HFF-Myc (cell line): Measurements from ENCODE around the gene CDC42SE2.

Source experiments
- DNase-seq: peaks from one replicate; pipeline ENCODE4 v3.0.0-alpha.2; 2011; ENCODE audit warnings: low read depth; ENCODE audit errors: extremely low read depth
- H3K4me3 ChIP-seq: replicated peaks from 2 replicates; pipeline ENCODE4 v1.5.1; 2011; ENCODE audit warnings: low read depth, mild to moderate bottlenecking, control low read depth, low read length
- CTCF ChIP-seq: IDR thresholded peaks from 2 replicates; pipeline ENCODE4 v1.5.1; 2012; ENCODE audit warnings: mild to moderate bottlenecking, low read depth, low read length, control low read depth; ENCODE audit errors: missing control alignments

CDC42SE2 gene

DNA sequence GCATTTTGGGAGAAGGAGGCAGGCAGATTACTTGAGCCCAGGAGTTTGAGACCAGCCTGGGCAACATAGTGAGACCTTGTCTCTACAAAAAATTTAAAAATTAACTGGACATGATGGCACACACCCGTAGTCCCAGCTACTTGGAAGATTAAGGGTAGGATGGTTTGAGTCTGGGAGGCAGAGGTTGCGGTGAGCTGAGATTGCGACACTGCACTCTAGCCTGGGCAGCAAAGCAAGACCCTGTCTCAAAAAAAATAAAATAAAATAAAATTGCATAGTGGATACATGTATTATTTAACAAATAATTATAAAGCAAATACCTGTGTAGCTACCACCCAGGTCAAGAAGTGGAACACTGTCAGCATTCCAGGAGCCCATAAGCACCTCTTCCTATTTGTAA lies 90.1 kb downstream of the CDC42SE2 start:
- no peak for TF ChIP-seq CTCF

GRCh38 chr5:131355971-131356528 lies 92.2 kb downstream of the CDC42SE2 start:
- H3K4me3 ChIP-seq, result no peak overlapping the region
- DNase-seq, result no peak
- no peak for TF ChIP-seq CTCF

More for the DNA sequence above, 90.1 kb downstream of the CDC42SE2 start:
- no peak for DNase-seq
- H3K4me3 ChIP-seq, result no peak overlapping the region

- DNase-seq, result no peak
- no peak overlapping the region for H3K4me3 ChIP-seq
- TF ChIP-seq CTCF, result no peak
Measured at GRCh38 chr5:131356619-131357018, 92.8 kb downstream of the CDC42SE2 start.

- no peak for DNase-seq
- H3K4me3 ChIP-seq, result no peak overlapping the region
- TF ChIP-seq CTCF, result no peak
Measured at GRCh38 chr5:131357739-131358561, 94.1 kb downstream of the CDC42SE2 start.

DNA sequence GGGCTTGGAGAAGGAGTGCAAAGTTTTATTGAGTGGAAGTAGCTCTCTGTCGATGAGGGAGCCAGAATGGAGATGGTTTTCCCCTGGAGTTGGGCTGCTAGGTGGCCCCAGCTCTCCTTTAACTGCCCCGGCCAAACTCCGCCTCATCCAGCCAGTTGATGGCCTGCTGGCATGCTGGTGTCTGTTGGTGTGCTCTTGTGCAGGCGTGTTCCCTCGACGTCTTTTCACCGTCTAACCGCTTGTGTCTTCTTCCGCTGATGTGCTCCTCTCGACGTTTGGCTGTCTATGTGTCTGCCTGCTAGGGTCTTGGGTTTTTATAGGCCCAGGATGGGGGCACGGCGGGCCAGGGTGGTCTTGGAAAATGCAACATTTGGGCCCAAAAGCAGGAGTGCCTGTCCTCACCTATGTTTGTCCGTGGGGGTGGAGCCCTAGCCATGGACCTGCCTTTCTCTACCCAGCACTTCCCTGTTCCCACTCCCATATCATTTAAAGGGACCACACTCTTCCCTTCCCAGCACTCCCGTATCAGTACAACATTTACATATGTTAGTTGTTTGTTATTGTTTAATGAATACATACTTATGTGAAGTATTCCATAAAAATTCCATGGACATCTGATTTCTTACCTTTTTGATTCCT lies 97.9 kb downstream of the CDC42SE2 start:
- DNase-seq, result no peak
- H3K4me3 ChIP-seq, result no peak overlapping the region
- TF ChIP-seq CTCF, result no peak

DNA sequence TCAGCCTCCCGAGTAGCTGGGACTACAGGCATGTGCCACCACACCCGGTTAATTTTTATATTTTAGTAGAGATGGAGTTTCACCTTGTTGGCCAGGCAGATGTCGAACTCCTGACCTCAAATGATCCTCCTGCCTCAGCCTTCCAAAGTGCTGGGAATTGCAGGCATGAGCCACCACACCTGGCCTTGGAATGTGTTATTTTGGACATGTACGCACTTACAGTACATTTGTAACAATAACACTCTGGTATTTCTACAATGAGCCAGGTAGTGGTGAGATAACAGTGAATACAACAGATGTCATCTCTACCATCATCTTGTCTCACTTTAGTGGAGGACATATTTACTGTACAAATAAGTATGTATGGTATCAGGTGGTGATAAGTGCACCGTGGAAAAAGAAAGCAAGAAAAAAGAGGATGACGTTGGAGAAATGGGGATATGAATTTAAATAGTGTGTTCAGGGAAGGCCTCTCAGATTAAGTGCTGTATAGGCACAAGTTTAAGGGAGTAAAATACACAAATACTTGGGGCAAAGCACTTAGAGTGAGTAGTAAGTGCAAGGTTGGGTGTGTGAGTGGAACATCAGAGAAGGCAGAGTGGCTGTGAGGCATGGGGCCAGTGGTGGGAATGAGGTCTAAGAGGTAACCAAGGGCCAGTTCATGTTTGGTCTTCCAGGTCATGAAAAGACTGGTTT lies 100.1 kb downstream of the CDC42SE2 start:
- no peak overlapping the region for H3K4me3 ChIP-seq
- TF ChIP-seq CTCF, result no peak

More for the DNA sequence above, 100.1 kb downstream of the CDC42SE2 start:
- DNase-seq, result no peak
